ENCODE data around the gene OSTN. TPM values are rescaled to one million over a fixed set of nuclear protein-coding genes. Genes with fewer than 3 reads are reported as not detected.

Gene OSTN
- total and polyA plus RNA-seq, 2 of the 13 experiments (the other 11 are each of a cell fraction or from before 2014, with no cell fraction given): not detected

- FAIRE-seq (no peak), ATAC-seq (no peak), DNase-seq (ENCODE audit: low spot score) (no peak)
- H3K79me2 ChIP-seq (ENCODE audit: insufficient read depth, low read length): no peaks in the 10 kb centered on the region
- H3K4me3 ChIP-seq (replicated peaks in 1 of 3; ENCODE audit: insufficient read depth in 1 of 3, low read depth in 2 of 3, low read length in 3 of 3): no peak overlapping the region
- intact Hi-C loops (cut with micrococcal nuclease; ENCODE audit: unreplicated experiment): no loop called here
- in situ Hi-C loops (cut with HindIII; ENCODE audit: extremely low pct_ligation_motif_present, low pct_unique_long_range_greater_than_20kb): no loop called here
- TF ChIP-seq, protein P1, sequence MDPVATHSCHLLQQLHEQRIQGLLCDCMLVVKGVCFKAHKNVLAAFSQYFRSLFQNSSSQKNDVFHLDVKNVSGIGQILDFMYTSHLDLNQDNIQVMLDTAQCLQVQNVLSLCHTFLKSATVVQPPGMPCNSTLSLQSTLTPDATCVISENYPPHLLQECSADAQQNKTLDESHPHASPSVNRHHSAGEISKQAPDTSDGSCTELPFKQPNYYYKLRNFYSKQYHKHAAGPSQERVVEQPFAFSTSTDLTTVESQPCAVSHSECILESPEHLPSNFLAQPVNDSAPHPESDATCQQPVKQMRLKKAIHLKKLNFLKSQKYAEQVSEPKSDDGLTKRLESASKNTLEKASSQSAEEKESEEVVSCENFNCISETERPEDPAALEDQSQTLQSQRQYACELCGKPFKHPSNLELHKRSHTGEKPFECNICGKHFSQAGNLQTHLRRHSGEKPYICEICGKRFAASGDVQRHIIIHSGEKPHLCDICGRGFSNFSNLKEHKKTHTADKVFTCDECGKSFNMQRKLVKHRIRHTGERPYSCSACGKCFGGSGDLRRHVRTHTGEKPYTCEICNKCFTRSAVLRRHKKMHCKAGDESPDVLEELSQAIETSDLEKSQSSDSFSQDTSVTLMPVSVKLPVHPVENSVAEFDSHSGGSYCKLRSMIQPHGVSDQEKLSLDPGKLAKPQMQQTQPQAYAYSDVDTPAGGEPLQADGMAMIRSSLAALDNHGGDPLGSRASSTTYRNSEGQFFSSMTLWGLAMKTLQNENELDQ (CRISPR knock-in tag; IDR thresholded peaks at IDR 0.05; ENCODE audit: borderline replicate concordance): no peak
- TF ChIP-seq PHB2 (IDR thresholded peaks at IDR 0.05; ENCODE audit: partially characterized antibody) (no peak), ZC3H4 (CRISPR knock-in tag; IDR thresholded peaks at IDR 0.05; ENCODE audit: borderline replicate concordance) (no peak), ZNF318 (CRISPR knock-in tag; IDR thresholded peaks at IDR 0.05) (no peak), PBX3 (CRISPR knock-in tag; IDR thresholded peaks at IDR 0.05; ENCODE audit: borderline replicate concordance) (no peak)
- H2AFZ ChIP-seq (ENCODE audit: low read length): no peak overlapping the region
- POLR2A ChIA-PET: no interaction called here
- no peak overlapping the region for H3K4me2 ChIP-seq (ENCODE audit: low read depth, low read length)
- H3K4me1 ChIP-seq (ENCODE audit: insufficient read depth, low read length): no peaks in the 10 kb centered on the region
- H3K9me3 ChIP-seq (ENCODE audit: low read length): no peaks in the 10 kb centered on the region
- CTCF ChIA-PET (ENCODE audit: low intra/inter-chr PET ratio, low total read pairs): no interaction called here
- no peaks in the 10 kb centered on the region for H4K20me1 ChIP-seq (ENCODE audit: insufficient read depth, low read length)
- no peak overlapping the region for H3K27ac ChIP-seq (ENCODE audit: extremely low read length, insufficient read depth, low read length)
- no peak overlapping the region for H3K9ac ChIP-seq (ENCODE audit: insufficient read depth, low read depth, low read length)
- H3K36me3 ChIP-seq (replicated peaks in 1 of 2; ENCODE audit: control insufficient read depth in 1 of 2, insufficient read depth in 2 of 2, low read length in 2 of 2): no peaks in the 10 kb centered on the region
- no TSS peak for BruUV-seq (replicated peaks)
- no peaks in the 10 kb centered on the region; a peak in 1 of 5 replicates for H3K27me3 ChIP-seq (ENCODE audit: control insufficient read depth in 1 of 2, insufficient read depth in 2 of 2, low read length in 2 of 2)
These were observed 62.2 kb downstream of the OSTN start for GRCh38 chr3:191261304-191261638.

Data from HepG2 (cell line).